Kidney epithelial cell (primary cell): Measurements from ENCODE around the gene NCOA5. TPM values are rescaled to one million over a fixed set of nuclear protein-coding genes. Genes with fewer than 3 reads are reported as not detected.

ENCODE experiments used
- DNase-seq: peaks from one replicate; pipeline ENCODE4 v3.0.0-alpha.2; 2010; ENCODE audit warnings: low read depth
- H3K27me3 ChIP-seq: 2 replicates; pipeline ENCODE4 v1.6.0; 2011; ENCODE audit warnings: low read length; ENCODE audit not compliant: control insufficient read depth, insufficient read depth
- H3K36me3 ChIP-seq: 2 replicates; pipeline ENCODE4 v1.5.1; 2011; ENCODE audit warnings: low read length; ENCODE audit not compliant: control insufficient read depth, insufficient read depth
- H3K4me3 ChIP-seq: 2 replicates; pipeline ENCODE4 v1.5.1; 2011; ENCODE audit warnings: low read depth, mild to moderate bottlenecking, control low read depth, low read length
- CTCF ChIP-seq: IDR thresholded peaks from 2 replicates; pipeline ENCODE4 v1.5.1; 2011; ENCODE audit warnings: mild to moderate bottlenecking, moderate library complexity, low read length, control low read depth, inconsistent platforms; ENCODE audit not compliant: insufficient read depth, poor library complexity, severe bottlenecking
- total RNA-seq: library from RNA; depleted of rRNA; stranded (reverse); fragments of >200 nt; gene quantifications from 2 replicates; pipeline ENCODE4 v1.2.3, GENCODE V29; 2015

NCOA5 gene
- total RNA-seq, 1 donor from 2014 or later: 31.4 TPM

- H3K27me3 ChIP-seq: peaks cover 7% of the 10 kb centered on the region
- H3K4me3 ChIP-seq: no peak overlapping the region
- H3K36me3 ChIP-seq: no peaks in the 10 kb centered on the region
- DNase-seq: no peak
- TF ChIP-seq CTCF: no peak
Observed at GRCh38 chr20:46040902-46041535, 48.7 kb downstream of the NCOA5 start.

DNA sequence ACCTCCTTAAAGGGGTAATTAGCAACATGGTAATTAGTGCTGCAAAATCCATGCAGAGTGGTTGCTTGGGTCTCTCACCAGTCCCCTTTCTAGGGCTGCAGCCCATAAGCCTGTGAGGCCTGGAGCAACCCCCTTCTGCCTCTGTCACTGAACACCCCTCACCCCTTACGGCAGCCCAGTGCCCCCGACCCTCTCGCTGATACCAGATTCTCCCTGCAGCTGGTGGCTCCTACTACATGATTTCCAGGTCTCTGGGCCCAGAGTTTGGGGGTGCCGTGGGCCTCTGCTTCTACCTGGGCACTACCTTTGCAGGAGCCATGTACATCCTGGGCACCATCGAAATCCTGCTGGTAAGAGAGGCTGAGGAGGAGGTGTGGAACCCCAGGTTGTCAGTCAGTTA is 52.7 kb downstream of the NCOA5 start:
- DNase-seq: no peak
- no peak for TF ChIP-seq CTCF
- Histone ChIP-seq H3K4me3 (no peak overlapping the region), H3K27me3 (peaks cover 30% of the 10 kb centered on the region), H3K36me3 (no peaks in the 10 kb centered on the region)

GRCh38 chr20:46036370-46036769 is 53.4 kb downstream of the NCOA5 start:
- no peak for TF ChIP-seq CTCF
- no peak overlapping the region for H3K4me3 ChIP-seq
- H3K27me3 ChIP-seq: peaks cover 35% of the 10 kb centered on the region
- no peaks in the 10 kb centered on the region for H3K36me3 ChIP-seq
- no peak for DNase-seq

GRCh38 chr20:46035713-46036112 is 54.0 kb downstream of the NCOA5 start:
- TF ChIP-seq CTCF: no peak
- no peak overlapping the region for H3K4me3 ChIP-seq
- DNase-seq: no peak
- H3K36me3 ChIP-seq: no peaks in the 10 kb centered on the region
- H3K27me3 ChIP-seq: peaks cover 42% of the 10 kb centered on the region

GRCh38 chr20:46035253-46035652 is 54.5 kb downstream of the NCOA5 start:
- no peak for DNase-seq
- Histone ChIP-seq H3K36me3 (no peaks in the 10 kb centered on the region), H3K4me3 (no peak overlapping the region), H3K27me3 (peaks cover 46% of the 10 kb centered on the region)
- TF ChIP-seq CTCF: no peak

DNA sequence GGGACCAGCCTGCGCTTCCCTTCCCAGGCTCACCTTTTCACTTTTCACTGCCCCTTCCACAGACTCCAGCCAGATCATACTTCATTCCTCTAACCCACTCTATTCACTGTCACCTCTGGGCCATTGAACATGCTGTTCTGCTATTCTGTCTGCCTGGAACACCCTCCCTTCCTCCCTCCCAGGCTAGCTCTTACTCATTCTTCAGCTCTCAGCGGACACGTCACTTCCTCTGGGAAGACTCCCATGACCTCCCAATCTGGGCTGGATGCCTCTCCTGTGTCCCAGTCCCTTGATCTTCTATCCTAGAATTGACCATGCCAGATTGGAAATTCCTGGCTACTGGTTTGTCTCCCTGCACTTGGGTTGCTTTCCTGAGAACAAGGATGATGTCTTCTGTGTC is 55.7 kb downstream of the NCOA5 start:
- Histone ChIP-seq H3K4me3 (no peak overlapping the region), H3K36me3 (no peaks in the 10 kb centered on the region), H3K27me3 (peaks cover 59% of the 10 kb centered on the region)
- TF ChIP-seq CTCF: no peak
- DNase-seq: no peak
